Stimulated activated naive CD4-positive, alpha-beta T cell treated with Interleukin-2 at 50 U/mL for 16 hours (primary cell): ENCODE measurements around the gene SUCNR1.
"Not testable (repeated sequence)": the region's sequence is repeated elsewhere in the genome, so short reads cannot be mapped to it uniquely, and the experiment has no call there.

Experiments
- DNase-seq: peaks from one replicate; lab custom pipeline; 2025; lab: John Stamatoyannopoulos, UW

The SUCNR1 gene

DNA sequence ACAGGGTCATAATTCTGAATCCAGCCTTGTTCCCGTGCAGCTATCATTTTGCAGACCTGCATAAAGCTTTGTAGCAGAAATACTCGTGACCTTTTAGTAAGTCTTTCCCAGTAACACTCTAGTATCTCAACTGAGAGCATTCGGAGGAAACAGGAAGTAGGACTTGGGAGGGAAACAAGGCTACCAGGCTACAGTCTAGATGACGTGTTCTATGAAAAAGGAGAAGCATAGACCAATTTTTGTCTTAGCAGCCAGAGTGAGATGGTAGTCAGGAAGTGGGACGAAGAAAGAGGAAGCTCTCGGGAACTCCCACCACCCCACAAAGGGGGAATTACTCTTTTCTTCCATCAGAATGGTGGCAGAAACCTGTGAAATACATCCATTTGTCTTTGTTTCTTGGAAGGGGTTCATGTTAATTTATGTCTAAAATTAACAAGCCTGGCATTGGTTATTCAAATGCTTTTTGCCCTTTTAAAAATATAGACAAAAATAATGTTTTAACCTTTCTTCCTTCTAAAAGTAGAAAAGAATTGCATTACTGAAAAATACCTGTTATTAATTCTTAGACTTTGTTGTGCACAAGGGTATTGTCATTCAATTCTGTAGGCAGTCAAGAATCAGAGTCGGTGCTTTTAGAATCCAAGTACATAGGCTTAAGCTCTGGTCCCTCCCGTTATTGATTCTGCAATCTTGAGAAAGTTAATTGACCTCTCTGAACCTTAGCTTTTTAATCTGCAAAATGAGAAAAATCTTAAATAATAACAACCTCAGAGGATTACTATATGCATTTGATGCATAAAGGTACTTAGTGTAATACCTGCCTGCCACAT lies 1.6 kb upstream of the SUCNR1 start:
- DNase-seq, result no peak

DNA sequence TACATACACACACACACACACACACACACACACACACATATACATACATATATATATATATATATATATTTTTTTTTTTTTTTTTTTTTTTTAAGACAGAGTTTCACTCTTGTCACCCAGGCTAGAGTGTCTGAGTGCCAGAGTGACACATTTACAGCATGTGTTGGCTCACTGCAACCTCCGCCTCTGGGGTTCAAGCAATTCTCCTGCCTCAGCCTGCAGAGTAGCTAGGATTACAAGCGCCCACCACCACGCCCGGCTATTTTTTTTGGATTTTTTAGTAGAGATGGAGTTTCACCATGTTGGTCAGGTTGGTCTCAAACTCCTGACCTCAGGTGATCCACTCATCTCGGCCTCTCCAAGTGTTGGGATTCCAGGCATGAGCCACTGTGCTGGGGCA lies 636 bp downstream of the SUCNR1 start:
- not testable (repeated sequence) for DNase-seq

DNA sequence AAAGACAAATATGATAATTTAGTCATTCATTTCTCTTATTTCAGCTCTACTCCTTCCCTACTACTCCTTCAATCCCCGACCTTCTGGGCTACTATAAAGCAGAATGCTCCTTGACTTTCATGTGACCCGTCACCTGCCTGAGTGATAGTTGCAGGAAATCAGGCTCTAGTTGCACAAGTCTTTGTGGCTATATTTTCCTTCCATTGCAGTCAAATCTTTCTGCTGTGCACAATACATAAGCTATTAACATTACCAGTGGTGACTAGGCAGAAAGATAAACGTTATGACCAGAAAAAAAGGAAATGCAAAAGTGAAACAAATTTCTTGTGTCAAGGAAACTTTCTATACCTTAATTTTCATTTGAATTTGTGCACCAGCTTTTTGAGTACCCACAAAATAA lies 2.3 kb downstream of the SUCNR1 start:
- DNase-seq, result no peak

DNA sequence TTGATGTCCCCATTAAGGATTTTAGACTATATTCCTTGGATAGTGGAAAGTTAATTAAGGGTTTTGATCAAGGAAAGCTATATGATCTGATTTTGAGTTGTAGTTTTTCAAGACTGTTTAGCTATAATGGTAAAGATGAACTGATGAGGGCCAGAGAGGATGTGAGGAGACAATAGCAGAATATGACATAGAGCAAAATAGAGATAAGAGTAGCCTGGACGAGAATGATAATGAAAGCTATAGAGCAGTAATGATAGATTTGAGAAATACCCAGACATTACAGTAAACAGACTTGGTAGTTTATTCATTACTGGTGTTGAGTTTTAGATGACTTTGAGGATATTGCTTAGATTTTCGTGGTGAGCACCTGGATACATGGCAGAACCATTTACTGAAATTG lies 3.8 kb downstream of the SUCNR1 start:
- no peak for DNase-seq

DNA sequence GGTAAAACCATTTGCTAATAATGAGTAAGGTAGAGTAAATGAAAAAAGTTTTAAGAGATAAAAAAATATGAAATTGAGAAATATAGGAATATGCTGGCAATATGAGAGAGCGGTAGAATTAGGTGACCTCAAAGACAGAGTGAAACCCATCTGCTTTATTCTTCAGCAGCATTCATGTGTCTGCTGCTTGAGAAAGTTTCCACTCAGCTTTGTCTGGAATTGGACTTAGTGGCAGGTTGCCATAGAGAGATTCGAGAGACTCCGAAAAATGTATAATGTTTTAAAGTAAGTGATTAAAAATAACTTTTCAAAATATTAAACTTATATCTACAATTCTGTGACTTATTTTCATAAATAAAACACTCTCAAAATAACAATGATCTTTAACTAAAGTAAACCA lies 5.0 kb downstream of the SUCNR1 start:
- DNase-seq, result no peak

DNA sequence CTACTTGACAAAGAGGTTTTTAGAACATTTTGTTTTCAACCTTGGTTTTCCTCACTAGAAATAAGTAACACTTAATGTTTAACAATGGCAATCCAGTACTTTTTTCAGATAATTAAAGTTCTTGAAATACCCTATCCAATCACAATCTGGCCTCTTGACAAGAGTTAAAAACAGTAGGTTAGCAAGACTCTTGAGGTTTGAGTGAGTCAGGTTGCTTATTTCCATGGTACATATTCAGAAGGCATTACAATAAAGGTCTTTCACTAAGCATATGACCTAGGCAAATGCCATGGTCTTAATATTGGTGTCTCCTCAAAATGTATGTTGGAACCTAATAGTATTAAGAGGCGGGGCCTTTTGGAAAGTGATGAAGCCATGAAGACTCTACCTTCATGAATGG lies 5.6 kb downstream of the SUCNR1 start:
- DNase-seq, result no peak

DNA sequence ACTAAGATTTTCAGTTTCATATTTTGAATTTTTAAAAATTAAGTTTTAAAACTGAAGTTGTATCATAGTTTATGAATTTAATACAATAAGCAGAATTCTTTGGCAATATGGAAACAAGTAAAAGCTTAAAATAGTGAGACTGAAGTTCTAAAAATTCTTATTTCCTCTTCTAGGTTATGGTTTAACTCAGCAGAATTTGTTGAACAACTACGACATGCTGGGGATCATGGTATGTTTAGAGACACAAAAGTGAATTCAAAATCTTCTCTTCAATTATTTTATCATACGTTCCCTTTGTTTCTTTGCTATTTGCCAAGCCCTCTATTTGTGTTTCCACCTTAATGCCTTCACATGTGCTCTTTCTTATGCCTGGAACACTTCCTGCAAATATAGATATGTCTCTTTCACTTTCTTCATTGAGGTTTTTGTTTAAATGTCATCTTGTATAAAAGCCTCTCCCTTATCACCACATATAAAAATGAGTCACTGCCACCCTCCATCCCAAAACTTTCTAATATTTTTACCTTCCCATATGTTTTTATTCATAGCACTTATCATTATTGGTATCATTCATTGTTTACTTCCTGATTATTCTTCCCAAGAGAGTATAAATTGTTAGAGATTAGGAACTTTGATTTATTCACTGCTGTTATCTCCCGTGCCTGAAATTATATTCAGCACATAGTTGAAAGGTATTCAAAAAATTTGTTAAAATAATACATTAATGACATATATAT lies 6.4 kb downstream of the SUCNR1 start:
- no peak for DNase-seq

DNA sequence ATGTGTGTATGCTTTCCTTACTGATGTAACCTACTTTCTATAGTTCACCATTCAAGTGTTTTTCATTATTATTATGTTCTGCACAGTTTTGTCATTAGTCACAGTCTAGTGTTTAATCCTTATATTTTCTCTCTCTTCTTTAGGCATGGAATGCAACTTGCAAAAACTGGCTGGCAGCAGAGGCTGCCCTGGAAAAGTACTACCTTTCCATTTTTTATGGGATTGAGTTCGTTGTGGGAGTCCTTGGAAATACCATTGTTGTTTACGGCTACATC lies 6.9 kb downstream of the SUCNR1 start:
- DNase-seq, result no peak

DNA sequence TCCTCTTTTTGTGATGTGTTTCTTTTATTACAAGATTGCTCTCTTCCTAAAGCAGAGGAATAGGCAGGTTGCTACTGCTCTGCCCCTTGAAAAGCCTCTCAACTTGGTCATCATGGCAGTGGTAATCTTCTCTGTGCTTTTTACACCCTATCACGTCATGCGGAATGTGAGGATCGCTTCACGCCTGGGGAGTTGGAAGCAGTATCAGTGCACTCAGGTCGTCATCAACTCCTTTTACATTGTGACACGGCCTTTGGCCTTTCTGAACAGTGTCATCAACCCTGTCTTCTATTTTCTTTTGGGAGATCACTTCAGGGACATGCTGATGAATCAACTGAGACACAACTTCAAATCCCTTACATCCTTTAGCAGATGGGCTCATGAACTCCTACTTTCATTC lies 7.7 kb downstream of the SUCNR1 start:
- no peak for DNase-seq

DNA sequence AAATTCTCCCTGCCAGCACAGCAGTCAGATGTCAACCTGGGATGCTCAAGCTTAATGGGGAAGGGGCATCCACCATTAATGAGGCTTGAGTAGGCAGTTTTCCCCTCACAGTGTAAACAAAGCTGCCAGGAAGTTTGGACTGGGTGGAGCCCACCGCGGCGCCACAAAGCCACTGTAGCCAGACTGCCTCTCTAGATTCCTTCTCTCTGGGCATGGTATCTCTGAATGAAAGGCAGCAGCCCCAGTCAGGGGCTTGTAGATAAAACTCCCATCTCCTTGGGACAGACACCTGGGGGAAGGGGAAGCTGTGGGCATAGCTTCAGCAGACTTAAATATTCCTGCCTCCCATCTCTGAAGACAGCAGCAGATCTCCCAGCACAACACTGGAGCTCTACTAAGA lies 12.0 kb downstream of the SUCNR1 start:
- not testable (repeated sequence) for DNase-seq

DNA sequence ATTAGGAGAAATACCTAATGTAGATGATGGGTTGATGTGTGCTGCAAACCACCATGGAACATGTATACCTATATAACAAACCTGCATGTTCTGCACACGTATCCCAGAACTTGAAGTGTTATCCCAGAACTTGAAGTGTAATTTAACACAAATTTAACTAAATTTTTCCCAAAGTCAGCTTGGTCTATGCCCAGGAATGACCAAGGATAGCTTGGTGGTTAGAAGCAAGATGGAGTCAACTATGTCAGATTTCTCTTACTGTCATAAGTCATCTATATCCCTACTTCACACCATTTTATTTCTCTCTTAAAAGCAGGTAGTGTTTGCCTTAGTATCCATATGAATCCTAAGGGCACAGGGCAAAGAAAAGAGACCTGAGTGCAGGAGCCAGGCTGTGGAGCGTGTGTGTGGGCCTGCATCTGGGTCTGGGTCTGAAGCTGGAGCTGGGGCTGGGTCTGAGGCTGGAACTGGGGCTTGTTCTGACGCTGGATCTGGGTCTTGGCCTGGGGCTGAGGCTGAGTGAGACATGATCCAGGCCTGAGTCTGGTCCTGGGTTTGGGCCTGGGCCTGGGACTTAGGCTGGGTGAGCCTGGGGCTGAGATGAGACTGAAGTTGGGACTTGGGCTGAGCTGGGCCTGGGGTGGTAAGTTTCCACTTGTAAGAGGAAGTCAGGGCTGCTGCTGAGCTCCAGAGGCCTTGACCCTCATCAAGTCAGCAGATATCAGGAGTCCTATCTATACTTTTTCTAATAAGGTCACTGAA lies 14.2 kb downstream of the SUCNR1 start:
- DNase-seq, result not testable (repeated sequence)

DNA sequence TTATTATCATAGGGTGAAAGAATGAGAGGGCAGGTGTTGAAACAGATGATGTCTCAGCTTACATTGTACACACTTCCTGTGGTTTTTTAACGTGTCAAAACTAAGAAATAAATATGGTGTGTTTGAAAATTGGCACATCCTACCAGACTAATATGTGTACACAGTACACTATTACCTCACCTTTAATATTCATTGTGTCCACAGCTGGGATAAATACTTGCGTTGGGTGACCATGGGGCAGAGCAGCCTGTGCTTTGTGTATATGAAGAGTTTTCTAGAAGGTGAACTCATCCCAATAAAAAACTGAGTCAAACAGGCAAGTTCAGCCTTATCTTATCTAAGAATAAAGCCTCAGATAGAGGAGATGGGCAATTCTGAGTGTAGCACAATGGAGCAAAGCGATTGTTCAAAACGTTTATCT lies 17.3 kb downstream of the SUCNR1 start:
- no peak for DNase-seq

DNA sequence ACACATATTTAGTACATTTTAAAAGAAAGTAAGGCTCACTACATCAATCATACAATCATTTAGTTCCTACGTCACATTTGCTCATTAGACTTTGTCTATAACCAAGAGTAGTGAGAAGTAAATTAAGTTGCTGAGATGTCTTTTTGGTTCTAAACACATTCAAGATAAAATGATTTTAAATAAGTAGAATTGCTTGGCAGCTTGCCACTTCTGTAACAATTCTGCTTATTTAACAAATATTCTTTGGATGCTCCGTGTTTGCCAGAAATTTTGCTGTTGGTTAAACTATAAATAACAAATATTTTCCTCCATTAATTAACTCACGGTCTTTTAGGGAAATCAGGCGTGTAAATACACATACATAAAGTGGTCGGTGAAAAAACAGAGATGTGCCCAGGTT lies 18.3 kb downstream of the SUCNR1 start:
- DNase-seq, result no peak

DNA sequence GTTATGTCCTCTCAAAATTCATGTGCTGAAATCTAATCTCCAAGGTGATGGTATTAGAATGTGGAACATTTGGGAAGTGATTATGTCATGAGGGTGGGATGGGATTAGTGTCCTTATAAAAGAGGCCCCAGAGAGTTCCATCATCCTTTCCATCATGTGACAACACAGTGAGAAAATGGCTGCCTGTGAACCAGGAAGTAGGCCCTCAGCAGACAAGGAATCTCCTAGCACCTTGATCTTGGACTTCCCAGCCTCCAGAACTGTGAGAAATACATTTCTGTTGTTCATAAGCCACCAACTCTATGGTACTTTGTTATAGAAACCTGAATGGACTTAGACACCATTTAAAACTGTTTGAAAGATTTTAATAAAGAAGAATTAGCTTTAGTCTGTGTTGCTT lies 20.8 kb downstream of the SUCNR1 start:
- no peak for DNase-seq

DNA sequence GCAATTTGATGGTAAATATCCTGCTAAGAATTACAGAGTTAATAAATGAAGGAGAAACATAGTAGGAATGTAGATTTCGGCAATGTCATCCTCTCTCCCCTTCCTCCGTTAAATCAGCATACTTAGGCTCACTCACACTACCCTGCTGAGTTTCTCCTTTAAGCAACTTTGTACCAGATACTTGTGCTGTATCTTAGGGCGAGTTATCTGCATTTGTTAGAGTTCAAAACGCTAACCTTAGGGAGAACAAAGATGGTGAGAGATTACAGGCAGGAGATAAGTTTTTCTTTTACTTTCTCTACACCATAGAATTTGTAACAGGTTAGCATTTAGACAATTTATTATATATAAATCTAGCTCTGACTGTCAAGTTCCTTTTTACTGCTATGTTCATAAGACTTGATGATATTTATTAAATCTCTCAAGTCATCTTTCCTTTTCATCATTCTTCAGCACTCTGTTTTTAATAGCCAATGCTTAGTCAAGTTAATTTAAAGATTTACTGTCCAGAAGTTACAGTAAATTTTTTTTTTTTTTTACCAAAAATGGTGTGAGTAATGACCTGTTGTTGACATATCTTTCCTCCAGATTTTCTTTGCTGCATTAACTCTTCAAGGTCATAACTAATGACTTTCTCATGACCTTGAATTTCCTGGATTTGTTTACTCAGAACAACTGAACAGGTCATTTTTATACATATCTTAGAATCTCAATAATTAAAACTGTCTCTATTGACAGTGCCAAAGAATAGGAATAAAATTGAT lies 22.2 kb downstream of the SUCNR1 start:
- no peak for DNase-seq

DNA sequence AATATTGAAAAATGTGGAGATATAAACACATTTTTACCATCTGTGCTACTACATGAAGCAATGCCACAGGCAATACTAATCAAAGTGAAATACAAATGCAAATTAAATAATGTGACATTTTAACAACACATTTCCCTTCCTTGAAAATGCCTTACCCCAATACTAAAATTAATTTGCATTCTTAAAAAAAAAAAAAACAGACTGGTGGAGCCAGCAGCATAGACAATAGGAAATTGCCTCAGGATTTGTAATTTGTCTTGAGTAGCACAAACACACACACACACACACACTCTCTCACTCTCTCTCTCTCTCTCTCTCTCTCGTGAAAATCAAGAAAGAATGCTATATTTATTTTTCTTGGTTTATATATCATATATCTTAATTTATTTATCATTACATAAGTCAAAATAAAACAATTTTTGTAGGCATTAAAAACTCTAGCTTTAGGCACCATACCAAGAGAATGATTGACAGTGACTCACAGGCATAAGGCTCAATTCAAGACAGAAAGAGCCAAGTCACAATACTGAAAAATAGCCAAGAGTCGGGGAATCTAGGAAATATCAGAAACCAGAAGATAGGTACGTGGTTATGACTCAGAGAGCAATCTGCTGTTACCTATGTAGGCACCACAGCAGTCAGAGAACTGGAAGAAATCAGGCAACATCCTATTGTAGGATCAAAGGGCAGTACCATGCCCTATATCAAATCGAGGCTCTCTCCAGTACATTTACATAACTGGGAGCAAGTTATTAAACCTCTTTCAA lies 23.0 kb downstream of the SUCNR1 start:
- no peak for DNase-seq

DNA sequence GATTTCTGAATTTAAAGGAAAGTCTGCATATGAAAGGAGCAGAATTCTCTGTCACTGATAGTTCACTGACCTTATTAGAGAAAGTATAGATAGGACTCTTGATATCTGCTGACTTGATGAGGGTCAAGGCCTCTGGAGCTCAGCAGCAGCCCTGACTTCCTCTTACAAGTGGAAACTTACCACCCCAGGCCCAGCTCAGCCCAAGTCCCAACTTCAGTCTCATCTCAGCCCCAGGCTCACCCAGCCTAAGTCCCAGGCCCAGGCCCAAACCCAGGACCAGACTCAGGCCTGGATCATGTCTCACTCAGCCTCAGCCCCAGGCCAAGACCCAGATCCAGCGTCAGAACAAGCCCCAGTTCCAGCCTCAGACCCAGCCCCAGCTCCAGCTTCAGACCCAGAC lies 24.7 kb downstream of the SUCNR1 start:
- not testable (repeated sequence) for DNase-seq

DNA sequence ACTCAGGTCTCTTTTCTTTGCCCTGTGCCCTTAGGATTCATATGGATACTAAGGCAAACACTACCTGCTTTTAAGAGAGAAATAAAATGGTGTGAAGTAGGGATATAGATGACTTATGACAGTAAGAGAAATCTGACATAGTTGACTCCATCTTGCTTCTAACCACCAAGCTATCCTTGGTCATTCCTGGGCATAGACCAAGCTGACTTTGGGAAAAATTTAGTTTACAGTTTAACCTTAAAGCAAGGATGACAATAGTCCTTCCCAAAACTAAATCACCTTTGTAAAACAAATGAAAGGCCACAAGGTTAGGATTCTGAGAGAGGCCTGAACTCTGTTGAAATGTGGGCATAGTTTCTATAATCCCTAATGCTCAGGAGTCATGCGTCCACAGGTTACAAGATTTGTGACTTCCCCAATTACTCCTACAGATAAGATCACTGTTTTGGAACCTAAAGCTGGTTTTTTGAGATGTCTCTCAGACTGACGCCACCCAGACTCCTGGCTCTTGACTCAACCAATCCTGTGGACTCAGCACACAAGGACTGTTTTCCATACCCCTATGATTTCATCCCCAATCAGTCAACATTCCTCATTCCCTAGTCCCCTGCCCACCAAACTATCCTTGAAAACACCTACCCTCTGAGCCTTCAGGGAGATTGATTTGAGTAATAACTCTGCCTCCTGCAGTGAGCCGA lies 25.3 kb downstream of the SUCNR1 start:
- not testable (repeated sequence) for DNase-seq

DNA sequence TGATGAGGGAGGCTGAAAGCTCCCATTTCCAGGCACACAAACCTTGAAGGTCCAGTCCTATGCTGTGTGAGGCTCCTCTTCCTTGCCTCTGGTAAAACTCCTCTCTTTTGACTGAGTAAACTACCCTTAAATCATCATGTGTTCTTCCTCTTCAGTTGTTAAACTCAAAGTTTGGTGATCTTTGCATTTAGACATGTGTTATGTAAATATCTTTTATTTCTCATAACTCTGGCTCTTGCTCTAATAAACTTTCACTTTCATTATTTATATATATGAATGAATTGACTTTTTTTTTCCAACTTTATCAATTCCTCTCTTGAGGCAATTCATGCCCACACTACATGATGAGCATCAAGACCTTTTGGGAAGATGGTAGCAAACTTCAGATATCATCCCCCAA lies 26.6 kb downstream of the SUCNR1 start:
- DNase-seq, result no peak

DNA sequence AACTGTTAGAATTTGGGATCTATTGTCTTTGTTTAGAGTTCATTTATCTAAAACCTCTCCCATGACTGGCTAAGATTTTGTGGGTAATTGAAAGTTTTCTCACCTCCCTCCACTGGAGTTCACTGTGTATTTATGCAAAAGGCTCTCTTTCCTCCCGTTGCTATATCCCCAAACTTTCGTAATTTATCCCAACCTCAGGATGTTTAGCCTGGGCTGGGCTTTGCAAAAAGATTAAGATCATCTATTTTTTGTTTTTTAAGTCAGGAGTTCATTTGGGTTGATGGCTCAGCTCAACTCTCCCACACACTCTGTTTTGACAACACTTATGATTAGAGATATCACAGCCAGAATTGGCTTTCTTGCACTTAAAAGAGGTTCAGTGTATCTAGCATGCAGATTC lies 27.0 kb downstream of the SUCNR1 start:
- DNase-seq, result no peak
